ENCODE data around the gene SLC12A5. TPM values are rescaled to one million over a fixed set of nuclear protein-coding genes. Genes with fewer than 3 reads are reported as not detected.

Gene SLC12A5
- total RNA-seq, 1 donor from 2014 or later = 0.77 TPM

- Histone ChIP-seq H3K9ac (no peak overlapping the region), H3K27me3 (peaks cover 93% of the 10 kb centered on the region), H3K9me3 (ENCODE audit: low read depth) (no peaks in the 10 kb centered on the region), H3K27ac (no peak overlapping the region), H3K4me3 (no peak overlapping the region), H3K36me3 (no peaks in the 10 kb centered on the region), H3K4me2 (no peak overlapping the region), H3K79me2 (ENCODE audit: low read depth) (no peaks in the 10 kb centered on the region), H3K4me1 (peaks cover 13% of the 10 kb centered on the region), H2AFZ (replicated peaks) (no peak overlapping the region), H3F3A (ENCODE audit: low read depth) (peaks cover 23% of the 10 kb centered on the region), H4K20me1 (ENCODE audit: low read depth) (peaks cover 69% of the 10 kb centered on the region)
- H3K36me3 Mint-ChIP-seq = peaks cover 24% of the 10 kb centered on the region
- no peak overlapping the region for H3K4me3 Mint-ChIP-seq
- DNase-seq (ENCODE audit: low spot score) = no peak
- no peak for TF ChIP-seq EZH2phosphoT487 (IDR thresholded peaks at IDR 0.05)
- no peak for TF ChIP-seq EZH2 (IDR thresholded peaks at IDR 0.05)
- TF ChIP-seq CTCF (IDR thresholded peaks at IDR 0.05) = no peak
- H3K27me3 Mint-ChIP-seq (ENCODE audit: insufficient read depth, low read depth) = peaks cover 39% of the 10 kb centered on the region
- peaks cover 11% of the 10 kb centered on the region for H3K4me1 Mint-ChIP-seq
- no peak overlapping the region for H3K27ac Mint-ChIP-seq
- H3K9me3 Mint-ChIP-seq = no peaks in the 10 kb centered on the region
Observed at GRCh38 chr20:46056027-46056833, 27.2 kb downstream of the SLC12A5 start.

- H3K27ac Mint-ChIP-seq = no peak overlapping the region
- H3K4me3 Mint-ChIP-seq = no peak overlapping the region
Observed at GRCh38 chr20:46056970-46057855, 28.2 kb downstream of the SLC12A5 start.

More at GRCh38 chr20:46056970-46057855, 28.2 kb downstream of the SLC12A5 start:
- H3K4me1 ChIP-seq = peaks cover 13% of the 10 kb centered on the region
- no peak overlapping the region for H3K9ac ChIP-seq
- no peak for TF ChIP-seq CTCF (IDR thresholded peaks at IDR 0.05)
- Mint-ChIP-seq H3K36me3 (peaks cover 32% of the 10 kb centered on the region), H3K4me1 (peaks cover 11% of the 10 kb centered on the region), H3K27me3 (ENCODE audit: insufficient read depth, low read depth) (peaks cover 41% of the 10 kb centered on the region), H3K9me3 (no peaks in the 10 kb centered on the region)
- peak overlapping the region; percentile 42 for H3K4me3 ChIP-seq
- DNase-seq (ENCODE audit: low spot score) = peak; percentile 91
- H3K9me3 ChIP-seq (ENCODE audit: low read depth) = no peaks in the 10 kb centered on the region
- H3K4me2 ChIP-seq = peak overlapping the region; percentile 78
- peaks cover 76% of the 10 kb centered on the region for H4K20me1 ChIP-seq (ENCODE audit: low read depth)
- H3K79me2 ChIP-seq (ENCODE audit: low read depth) = no peaks in the 10 kb centered on the region
- H3K27me3 ChIP-seq = peaks cover 86% of the 10 kb centered on the region
- H3F3A ChIP-seq (ENCODE audit: low read depth) = peaks cover 23% of the 10 kb centered on the region
- H3K27ac ChIP-seq = no peak overlapping the region
- no peak overlapping the region for H2AFZ ChIP-seq (replicated peaks)
- no peaks in the 10 kb centered on the region for H3K36me3 ChIP-seq

Data from neural progenitor cell (in vitro differentiated cells).